ENCODE results near the gene MED31.

MED31 gene

GRCh38 chr17:6630390-6630789 lies 21.0 kb downstream of the MED31 start:
- no peak overlapping the region for H3K27ac ChIP-seq (replicated peaks; ENCODE audit: low read length)
- no CpG with 5 or more reads among the region's 1 CpG for WGBS, 2 donors (ENCODE audit: extremely low coverage in 2 of 2, insufficient read length in 2 of 2, insufficient replicate concordance in 1 of 2)

GRCh38 chr17:6627019-6627418 lies 24.4 kb downstream of the MED31 start:
- H4K8ac ChIP-seq (ENCODE audit: low read depth, low read length), result no peak overlapping the region
- no peaks in the 10 kb centered on the region for H3K27me3 ChIP-seq (ENCODE audit: control insufficient read depth in 3 of 3, insufficient read depth in 3 of 3, low read depth in 1 of 3, low read length in 3 of 3)
- peaks cover 2% of the 10 kb centered on the region for H3K79me1 ChIP-seq (ENCODE audit: low read depth, low read length)
- H2BK15ac ChIP-seq (ENCODE audit: low read length), result no peak overlapping the region
- no CpG with 5 or more reads among the region's 1 CpG for WGBS, 2 donors (ENCODE audit: extremely low coverage in 2 of 2, insufficient read length in 2 of 2, insufficient replicate concordance in 1 of 2)
- no peak overlapping the region for H3K23ac ChIP-seq (ENCODE audit: low read depth, low read length, poor library complexity)
- no peak overlapping the region for H3K9ac ChIP-seq (ENCODE audit: low read depth, low read length, poor library complexity)
- no peaks in the 10 kb centered on the region for H3K9me3 ChIP-seq (replicated peaks in 1 of 2; ENCODE audit: control insufficient read depth in 2 of 2, insufficient read depth in 1 of 2, low read depth in 1 of 2, low read length in 2 of 2)
- H3K18ac ChIP-seq (ENCODE audit: low read length), result no peak overlapping the region
- H2BK12ac ChIP-seq (ENCODE audit: low read length), result no peak overlapping the region
- H3K4me2 ChIP-seq (ENCODE audit: insufficient read depth, low read length, poor library complexity, severe bottlenecking), result no peak overlapping the region
- H2AK5ac ChIP-seq (ENCODE audit: low read depth, low read length), result no peak overlapping the region
- H2BK5ac ChIP-seq (ENCODE audit: low read length), result no peak overlapping the region
- no peak overlapping the region for H3K14ac ChIP-seq (ENCODE audit: low read length)
- H2AFZ ChIP-seq (ENCODE audit: low read length), result no peak overlapping the region
- no peak overlapping the region for H3K4me3 ChIP-seq (ENCODE audit: low read length in 2 of 2)
- peaks cover 14 to 97% of the 10 kb centered on the region in 2 donors for H3K36me3 ChIP-seq (replicated peaks in 1 of 2; ENCODE audit: control insufficient read depth in 2 of 2, insufficient read depth in 2 of 2, low read length in 2 of 2)
- no peak overlapping the region for H4K91ac ChIP-seq (ENCODE audit: low read depth, low read length, poor library complexity)
- no peaks in the 10 kb centered on the region for H3K4me1 ChIP-seq (ENCODE audit: control insufficient read depth in 2 of 2, insufficient read depth in 1 of 2, low read depth in 1 of 2, low read length in 2 of 2)
- no peak overlapping the region for H2BK120ac ChIP-seq (ENCODE audit: low read depth, low read length)
- no peak overlapping the region for H3K27ac ChIP-seq (replicated peaks; ENCODE audit: low read length)
- no peak overlapping the region for H3K4ac ChIP-seq (ENCODE audit: low read length)
- DNase-seq (ENCODE audit: low spot score), result no peak

More at GRCh38 chr17:6630390-6630789, 21.0 kb downstream of the MED31 start:
- Histone ChIP-seq H2BK12ac (ENCODE audit: low read length) (no peak overlapping the region), H2BK120ac (ENCODE audit: low read depth, low read length) (no peak overlapping the region), H2BK5ac (ENCODE audit: low read length) (no peak overlapping the region), H3K9ac (ENCODE audit: low read depth, low read length, poor library complexity) (no peak overlapping the region), H2AFZ (ENCODE audit: low read length) (no peak overlapping the region), H4K8ac (ENCODE audit: low read depth, low read length) (no peak overlapping the region), H3K9me3 (replicated peaks in 1 of 2; ENCODE audit: control insufficient read depth in 2 of 2, insufficient read depth in 1 of 2, low read depth in 1 of 2, low read length in 2 of 2) (peaks cover 0 to 4% of the 10 kb centered on the region in 2 donors), H3K4me2 (ENCODE audit: insufficient read depth, low read length, poor library complexity, severe bottlenecking) (no peak overlapping the region), H2BK15ac (ENCODE audit: low read length) (no peak overlapping the region), H3K4ac (ENCODE audit: low read length) (no peak overlapping the region), H2AK5ac (ENCODE audit: low read depth, low read length) (no peak overlapping the region), H3K4me3 (ENCODE audit: low read length in 2 of 2) (no peak overlapping the region), H3K36me3 (replicated peaks in 1 of 2; ENCODE audit: control insufficient read depth in 2 of 2, insufficient read depth in 2 of 2, low read length in 2 of 2) (peaks cover 16 to 98% of the 10 kb centered on the region in 2 donors), H3K27me3 (ENCODE audit: control insufficient read depth in 3 of 3, insufficient read depth in 3 of 3, low read depth in 1 of 3, low read length in 3 of 3) (no peaks in the 10 kb centered on the region), H3K4me1 (ENCODE audit: control insufficient read depth in 2 of 2, insufficient read depth in 1 of 2, low read depth in 1 of 2, low read length in 2 of 2) (no peaks in the 10 kb centered on the region), H3K79me1 (ENCODE audit: low read depth, low read length) (peaks cover 4% of the 10 kb centered on the region), H3K23ac (ENCODE audit: low read depth, low read length, poor library complexity) (no peak overlapping the region), H4K91ac (ENCODE audit: low read depth, low read length, poor library complexity) (no peak overlapping the region), H3K18ac (ENCODE audit: low read length) (no peak overlapping the region), H3K14ac (ENCODE audit: low read length) (no peak overlapping the region)
- DNase-seq (ENCODE audit: low spot score), result no peak

GRCh38 chr17:6626616-6627015 lies 24.8 kb downstream of the MED31 start:
- H3K27ac ChIP-seq (replicated peaks; ENCODE audit: low read length), result no peak overlapping the region
- H3K27me3 ChIP-seq (ENCODE audit: control insufficient read depth in 3 of 3, insufficient read depth in 3 of 3, low read depth in 1 of 3, low read length in 3 of 3), result no peaks in the 10 kb centered on the region
- H2AK5ac ChIP-seq (ENCODE audit: low read depth, low read length), result no peak overlapping the region
- H2BK12ac ChIP-seq (ENCODE audit: low read length), result no peak overlapping the region
- H4K91ac ChIP-seq (ENCODE audit: low read depth, low read length, poor library complexity), result no peak overlapping the region
- no peaks in the 10 kb centered on the region for H3K9me3 ChIP-seq (replicated peaks in 1 of 2; ENCODE audit: control insufficient read depth in 2 of 2, insufficient read depth in 1 of 2, low read depth in 1 of 2, low read length in 2 of 2)
- no peak overlapping the region for H3K14ac ChIP-seq (ENCODE audit: low read length)
- H3K36me3 ChIP-seq (replicated peaks in 1 of 2; ENCODE audit: control insufficient read depth in 2 of 2, insufficient read depth in 2 of 2, low read length in 2 of 2), result peaks cover 16 to 97% of the 10 kb centered on the region in 2 donors
- H3K4me2 ChIP-seq (ENCODE audit: insufficient read depth, low read length, poor library complexity, severe bottlenecking), result no peak overlapping the region
- no peak for DNase-seq (ENCODE audit: low spot score)
- no peak overlapping the region for H3K18ac ChIP-seq (ENCODE audit: low read length)
- H4K8ac ChIP-seq (ENCODE audit: low read depth, low read length), result no peak overlapping the region
- no peaks in the 10 kb centered on the region for H3K4me1 ChIP-seq (ENCODE audit: control insufficient read depth in 2 of 2, insufficient read depth in 1 of 2, low read depth in 1 of 2, low read length in 2 of 2)
- H3K9ac ChIP-seq (ENCODE audit: low read depth, low read length, poor library complexity), result no peak overlapping the region
- no peak overlapping the region for H3K4ac ChIP-seq (ENCODE audit: low read length)
- H2BK15ac ChIP-seq (ENCODE audit: low read length), result no peak overlapping the region
- no peak overlapping the region for H3K4me3 ChIP-seq (ENCODE audit: low read length in 2 of 2)
- no peak overlapping the region for H2BK5ac ChIP-seq (ENCODE audit: low read length)
- peaks cover 2% of the 10 kb centered on the region for H3K79me1 ChIP-seq (ENCODE audit: low read depth, low read length)
- no peak overlapping the region for H2BK120ac ChIP-seq (ENCODE audit: low read depth, low read length)
- no CpG with 5 or more reads among the region's 6 CpGs for WGBS, 2 donors (ENCODE audit: extremely low coverage in 2 of 2, insufficient read length in 2 of 2, insufficient replicate concordance in 1 of 2)
- H3K23ac ChIP-seq (ENCODE audit: low read depth, low read length, poor library complexity), result no peak overlapping the region
- no peak overlapping the region for H2AFZ ChIP-seq (ENCODE audit: low read length)

- no peak overlapping the region for H3K18ac ChIP-seq (ENCODE audit: low read length)
- peaks cover 21 to 98% of the 10 kb centered on the region in 2 donors for H3K36me3 ChIP-seq (replicated peaks in 1 of 2; ENCODE audit: control insufficient read depth in 2 of 2, insufficient read depth in 2 of 2, low read length in 2 of 2)
- no peak overlapping the region for H3K4me2 ChIP-seq (ENCODE audit: insufficient read depth, low read length, poor library complexity, severe bottlenecking)
- H3K4me1 ChIP-seq (ENCODE audit: control insufficient read depth in 2 of 2, insufficient read depth in 1 of 2, low read depth in 1 of 2, low read length in 2 of 2), result no peaks in the 10 kb centered on the region
- H2BK12ac ChIP-seq (ENCODE audit: low read length), result no peak overlapping the region
- H4K8ac ChIP-seq (ENCODE audit: low read depth, low read length), result no peak overlapping the region
- H3K9me3 ChIP-seq (replicated peaks in 1 of 2; ENCODE audit: control insufficient read depth in 2 of 2, insufficient read depth in 1 of 2, low read depth in 1 of 2, low read length in 2 of 2), result no peaks in the 10 kb centered on the region
- H3K23ac ChIP-seq (ENCODE audit: low read depth, low read length, poor library complexity), result no peak overlapping the region
- peaks cover 2% of the 10 kb centered on the region for H3K79me1 ChIP-seq (ENCODE audit: low read depth, low read length)
- no peak overlapping the region for H3K9ac ChIP-seq (ENCODE audit: low read depth, low read length, poor library complexity)
- H2AFZ ChIP-seq (ENCODE audit: low read length), result no peak overlapping the region
- H3K14ac ChIP-seq (ENCODE audit: low read length), result no peak overlapping the region
- no peak overlapping the region for H3K4ac ChIP-seq (ENCODE audit: low read length)
- WGBS, 2 donors (ENCODE audit: extremely low coverage in 2 of 2, insufficient read length in 2 of 2, insufficient replicate concordance in 1 of 2), result no CpG with 5 or more reads among the region's 3 CpGs
- no peak overlapping the region for H3K27ac ChIP-seq (replicated peaks; ENCODE audit: low read length)
- no peak overlapping the region for H4K91ac ChIP-seq (ENCODE audit: low read depth, low read length, poor library complexity)
- no peak overlapping the region for H2BK5ac ChIP-seq (ENCODE audit: low read length)
- H2BK120ac ChIP-seq (ENCODE audit: low read depth, low read length), result no peak overlapping the region
- no peak for DNase-seq (ENCODE audit: low spot score)
- no peaks in the 10 kb centered on the region for H3K27me3 ChIP-seq (ENCODE audit: control insufficient read depth in 3 of 3, insufficient read depth in 3 of 3, low read depth in 1 of 3, low read length in 3 of 3)
- no peak overlapping the region for H3K4me3 ChIP-seq (ENCODE audit: low read length in 2 of 2)
- no peak overlapping the region for H2AK5ac ChIP-seq (ENCODE audit: low read depth, low read length)
- no peak overlapping the region for H2BK15ac ChIP-seq (ENCODE audit: low read length)
These were observed 27.5 kb downstream of the MED31 start for GRCh38 chr17:6623941-6624340.
